HepG2 (cell line): ENCODE measurements around the gene GCN1. TPM values are rescaled to one million over a fixed set of nuclear protein-coding genes. Genes with fewer than 3 reads are reported as not detected.

Experiments
- AGO1 ChIP-seq: fragments of 200-400 bp; formaldehyde crosslinking; IDR thresholded peaks from 2 replicates; pipeline ENCODE4 v1.6.1; 2017; ENCODE audit warnings: mild to moderate bottlenecking, low read depth, low read length, moderate library complexity; ENCODE audit not compliant: poor library complexity, severe bottlenecking
- ELF3 ChIP-seq: IDR thresholded peaks from 2 replicates; pipeline ENCODE4 v1.6.1; 2016; ENCODE audit warnings: missing genetic modification reagents, missing compliant biosample characterization
- FOSL2 ChIP-seq: sonication (generic); formaldehyde crosslinking; IDR thresholded peaks from 2 replicates; pipeline ENCODE4 v1.4.0; 2020; ENCODE audit warnings: missing genetic modification reagents
- FOXA1 ChIP-seq, 2 experiments: fragments of 450-650 bp in 1 of 2; sonication (generic) in 1 of 2; formaldehyde crosslinking in 1 of 2; IDR thresholded peaks; 2 replicates each; pipeline versions ENCODE4 v1.4.0 to v1.6.1; 2016 to 2020; ENCODE audit warnings: missing genetic modification reagents in 1 of 2
- GABPB1 ChIP-seq: IDR thresholded peaks from 2 replicates; pipeline ENCODE4 v1.6.1; 2016; ENCODE audit warnings: mild to moderate bottlenecking, missing genetic modification reagents, moderate library complexity, missing compliant biosample characterization
- GFI1 ChIP-seq: sonication (generic); formaldehyde crosslinking; IDR thresholded peaks from 2 replicates; pipeline ENCODE4 v1.5.0; 2020; ENCODE audit warnings: missing genetic modification reagents, mild to moderate bottlenecking, borderline replicate concordance
- HDAC1 ChIP-seq: sonication (generic); formaldehyde crosslinking; IDR thresholded peaks from 2 replicates; pipeline ENCODE4 v1.5.1; 2020; ENCODE audit warnings: mild to moderate bottlenecking, missing genetic modification reagents
- HDAC6 ChIP-seq: fragments of 200-600 bp; sonication (generic); IDR thresholded peaks from 2 replicates; pipeline ENCODE4 v1.7.0; 2017; ENCODE audit warnings: mild to moderate bottlenecking, antibody characterized with exemption, low read length, low read depth
- HMG20A ChIP-seq: IDR thresholded peaks from 2 replicates; pipeline ENCODE4 v1.6.1; 2016; ENCODE audit warnings: borderline replicate concordance
- KDM2A ChIP-seq: sonication (generic); formaldehyde crosslinking; IDR thresholded peaks from 2 replicates; pipeline ENCODE4 v1.4.0; 2020; ENCODE audit warnings: low read depth, missing genetic modification reagents, borderline replicate concordance
- KLF6 ChIP-seq: IDR thresholded peaks from 2 replicates; pipeline ENCODE4 v1.8.0; 2016; ENCODE audit warnings: missing biosample characterization, missing genetic modification reagents
- MAFG ChIP-seq: sonication (generic); formaldehyde crosslinking; IDR thresholded peaks from 2 replicates; pipeline ENCODE4 v1.5.1; 2020; ENCODE audit warnings: mild to moderate bottlenecking, missing genetic modification reagents
- MBNL3 ChIP-seq: fragments of 250-450 bp; sonication (Bioruptor Pico); conservative IDR thresholded peaks from 2 replicates; pipeline ENCODE4 v1.8.0; 2022; ENCODE audit warnings: mild to moderate bottlenecking, inconsistent platforms
- PITX1 ChIP-seq: sonication (generic); formaldehyde crosslinking; IDR thresholded peaks from 2 replicates; pipeline ENCODE4 v1.5.1; 2020; ENCODE audit warnings: mild to moderate bottlenecking, missing genetic modification reagents
- RARA ChIP-seq: IDR thresholded peaks from 2 replicates; pipeline ENCODE4 v1.6.1; 2016; ENCODE audit warnings: missing genetic modification reagents, missing compliant biosample characterization
- RNF2 ChIP-seq: fragments of 450-650 bp; conservative IDR thresholded peaks from 2 replicates; pipeline ENCODE4 v1.6.1; 2016; ENCODE audit warnings: low read depth
- SALL1 ChIP-seq: sonication (generic); formaldehyde crosslinking; IDR thresholded peaks from 2 replicates; pipeline ENCODE4 v1.8.0; 2022; ENCODE audit warnings: mild to moderate bottlenecking, missing genetic modification reagents
- SNAPC2 ChIP-seq: sonication (generic); formaldehyde crosslinking; IDR thresholded peaks from 2 replicates; pipeline ENCODE4 v1.8.1; 2022; ENCODE audit warnings: mild to moderate bottlenecking, missing genetic modification reagents
- ZBTB38 ChIP-seq: sonication (generic); formaldehyde crosslinking; IDR thresholded peaks from 2 replicates; pipeline ENCODE4 v1.5.1; 2020; ENCODE audit warnings: mild to moderate bottlenecking, missing genetic modification reagents
- ZMYM3 ChIP-seq: sonication (generic); formaldehyde crosslinking; IDR thresholded peaks from 2 replicates; pipeline ENCODE4 v1.5.1; 2020; ENCODE audit warnings: mild to moderate bottlenecking, missing genetic modification reagents
- polyA plus RNA-seq, 8 experiments: library from polyadenylated mRNA; depleted of rRNA in 3 of 8; stranded (reverse) in 7 of 8; unstranded in 1 of 8; fragments of >200 nt; fragmentation: Illumina TruSeq in 4 of 8; extraction: Trizol in 4 of 8; gene quantifications; 2 replicates each; pipeline versions ENCODE4 v1.2.1 to v1.2.3, GENCODE V29; 2011 to 2016; ENCODE audit warnings: low read depth in 4 of 8, missing spikeins in 1 of 8, mixed read lengths in 1 of 8; ENCODE audit not compliant: insufficient read depth in 1 of 8
- total RNA-seq, 5 experiments: library from RNA; depleted of rRNA; stranded (reverse); fragments of >200 nt; fragmentation: Illumina TruSeq; extraction: Trizol; gene quantifications; 2 replicates each; pipeline ENCODE4 v1.2.3, GENCODE V29; 2016; ENCODE audit warnings: low read depth in 1 of 5
- TF ChIP-seq, protein P1 (sequence below): IDR thresholded peaks from 2 replicates; pipeline ENCODE4 v1.6.1; 2016
- TF ChIP-seq, protein P2 (sequence below): sonication (generic); formaldehyde crosslinking; IDR thresholded peaks from 2 replicates; pipeline ENCODE4 v1.4.0; 2020; ENCODE audit warnings: missing genetic modification reagents
- TF ChIP-seq, protein P3 (sequence below): sonication (generic); formaldehyde crosslinking; IDR thresholded peaks from 2 replicates; pipeline ENCODE4 v1.4.0; 2020; ENCODE audit warnings: missing genetic modification reagents

The GCN1 gene
- total and polyA plus RNA-seq, 2 of the 13 experiments (the other 11 are each of a cell fraction or from before 2014, with no cell fraction given), result 58.2 to 83.0 TPM

DNA sequence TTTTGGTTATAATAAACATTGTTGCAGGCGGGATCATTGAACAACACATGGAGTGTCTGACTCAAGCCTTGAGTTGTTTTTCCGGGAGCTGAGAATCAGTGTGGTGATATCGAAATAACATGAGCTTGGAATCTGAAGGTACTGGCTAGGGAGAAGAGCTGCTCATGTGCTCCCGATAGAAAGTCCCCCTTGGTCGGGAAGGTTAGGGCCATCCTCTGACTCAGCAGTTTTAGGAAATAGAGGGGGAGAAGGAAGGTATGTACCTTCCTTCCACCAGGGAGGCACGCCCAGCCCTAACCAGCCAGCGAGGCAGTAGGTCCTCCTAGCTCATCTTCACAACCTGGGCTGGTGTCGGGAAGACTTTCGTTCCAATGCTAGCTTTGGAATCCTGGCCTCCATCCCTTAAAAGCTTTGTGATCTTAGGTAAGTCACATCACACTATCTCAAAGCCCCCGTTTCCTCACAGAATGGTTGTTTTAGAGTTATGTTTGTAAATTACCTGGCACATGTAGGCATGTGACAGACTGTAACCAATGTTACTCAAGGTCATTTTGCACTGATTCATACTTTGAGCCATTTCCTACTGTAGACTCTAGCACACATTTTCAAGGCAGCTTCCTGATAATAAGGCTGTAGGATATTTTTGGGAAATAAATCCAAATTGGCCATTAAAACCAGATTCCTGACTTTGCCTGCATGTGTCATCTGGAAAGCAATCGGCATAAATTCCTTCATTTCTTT is 76.0 kb downstream of the GCN1 start (continued):
- TF ChIP-seq, protein P1, sequence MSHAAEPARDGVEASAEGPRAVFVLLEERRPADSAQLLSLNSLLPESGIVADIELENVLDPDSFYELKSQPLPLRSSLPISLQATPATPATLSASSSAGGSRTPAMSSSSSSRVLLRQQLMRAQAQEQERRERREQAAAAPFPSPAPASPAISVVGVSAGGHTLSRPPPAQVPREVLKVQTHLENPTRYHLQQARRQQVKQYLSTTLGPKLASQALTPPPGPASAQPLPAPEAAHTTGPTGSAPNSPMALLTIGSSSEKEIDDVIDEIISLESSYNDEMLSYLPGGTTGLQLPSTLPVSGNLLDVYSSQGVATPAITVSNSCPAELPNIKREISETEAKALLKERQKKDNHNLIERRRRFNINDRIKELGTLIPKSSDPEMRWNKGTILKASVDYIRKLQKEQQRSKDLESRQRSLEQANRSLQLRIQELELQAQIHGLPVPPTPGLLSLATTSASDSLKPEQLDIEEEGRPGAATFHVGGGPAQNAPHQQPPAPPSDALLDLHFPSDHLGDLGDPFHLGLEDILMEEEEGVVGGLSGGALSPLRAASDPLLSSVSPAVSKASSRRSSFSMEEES (CRISPR knock-in tag), result peak; percentile 31; the same call in 1 of the 2 replicates
- TF ChIP-seq PITX1 (CRISPR knock-in tag) (0 out of 2 replicates have a peak, but pooled peaks have one; percentile 36), SNAPC2 (no peak), SALL1 (CRISPR knock-in tag) (0 out of 2 replicates have a peak, but pooled peaks have one; percentile 25), KLF6 (CRISPR knock-in tag) (0 out of 2 replicates have a peak, but pooled peaks have one; percentile 23), GFI1 (peak; percentile 83), GABPB1 (CRISPR knock-in tag) (no peak), AGO1 (no peak), MAFG (peak; percentile 81), RARA (CRISPR knock-in tag) (0 out of 2 replicates have a peak, but pooled peaks have one; percentile 14), KDM2A (CRISPR knock-in tag) (0 out of 2 replicates have a peak, but pooled peaks have one; percentile 19), FOXA1 (IDR thresholded peaks at IDR 0.05) (no peak), FOXA1 (CRISPR knock-in tag; IDR thresholded peaks at IDR 0.05) (0 out of 2 replicates have a peak, but pooled peaks have one; percentile 21), HDAC6 (no peak), ZMYM3 (CRISPR knock-in tag) (0 out of 2 replicates have a peak, but pooled peaks have one; percentile 22), FOSL2 (CRISPR knock-in tag) (peak; percentile 46), ZBTB38 (peak; percentile 72; the same call in 1 of the 2 replicates), HDAC1 (CRISPR knock-in tag) (0 out of 2 replicates have a peak, but pooled peaks have one; percentile 16), ELF3 (CRISPR knock-in tag) (peak; percentile 47; the same call in 1 of the 2 replicates), RNF2 (0 out of 2 replicates have a peak, but pooled peaks have one; percentile 20), HMG20A (CRISPR knock-in tag) (peak; percentile 43; the same call in 1 of the 2 replicates), MBNL3 (no peak)
- TF ChIP-seq, protein P2, sequence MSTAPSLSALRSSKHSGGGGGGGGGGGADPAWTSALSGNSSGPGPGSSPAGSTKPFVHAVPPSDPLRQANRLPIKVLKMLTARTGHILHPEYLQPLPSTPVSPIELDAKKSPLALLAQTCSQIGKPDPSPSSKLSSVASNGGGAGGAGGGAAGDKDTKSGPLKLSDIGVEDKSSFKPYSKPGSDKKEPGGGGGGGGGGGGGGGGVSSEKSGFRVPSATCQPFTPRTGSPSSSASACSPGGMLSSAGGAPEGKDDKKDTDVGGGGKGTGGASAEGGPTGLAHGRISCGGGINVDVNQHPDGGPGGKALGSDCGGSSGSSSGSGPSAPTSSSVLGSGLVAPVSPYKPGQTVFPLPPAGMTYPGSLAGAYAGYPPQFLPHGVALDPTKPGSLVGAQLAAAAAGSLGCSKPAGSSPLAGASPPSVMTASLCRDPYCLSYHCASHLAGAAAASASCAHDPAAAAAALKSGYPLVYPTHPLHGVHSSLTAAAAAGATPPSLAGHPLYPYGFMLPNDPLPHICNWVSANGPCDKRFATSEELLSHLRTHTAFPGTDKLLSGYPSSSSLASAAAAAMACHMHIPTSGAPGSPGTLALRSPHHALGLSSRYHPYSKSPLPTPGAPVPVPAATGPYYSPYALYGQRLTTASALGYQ, result peak; percentile 36; the same call in 1 of the 2 replicates
- TF ChIP-seq, protein P3, sequence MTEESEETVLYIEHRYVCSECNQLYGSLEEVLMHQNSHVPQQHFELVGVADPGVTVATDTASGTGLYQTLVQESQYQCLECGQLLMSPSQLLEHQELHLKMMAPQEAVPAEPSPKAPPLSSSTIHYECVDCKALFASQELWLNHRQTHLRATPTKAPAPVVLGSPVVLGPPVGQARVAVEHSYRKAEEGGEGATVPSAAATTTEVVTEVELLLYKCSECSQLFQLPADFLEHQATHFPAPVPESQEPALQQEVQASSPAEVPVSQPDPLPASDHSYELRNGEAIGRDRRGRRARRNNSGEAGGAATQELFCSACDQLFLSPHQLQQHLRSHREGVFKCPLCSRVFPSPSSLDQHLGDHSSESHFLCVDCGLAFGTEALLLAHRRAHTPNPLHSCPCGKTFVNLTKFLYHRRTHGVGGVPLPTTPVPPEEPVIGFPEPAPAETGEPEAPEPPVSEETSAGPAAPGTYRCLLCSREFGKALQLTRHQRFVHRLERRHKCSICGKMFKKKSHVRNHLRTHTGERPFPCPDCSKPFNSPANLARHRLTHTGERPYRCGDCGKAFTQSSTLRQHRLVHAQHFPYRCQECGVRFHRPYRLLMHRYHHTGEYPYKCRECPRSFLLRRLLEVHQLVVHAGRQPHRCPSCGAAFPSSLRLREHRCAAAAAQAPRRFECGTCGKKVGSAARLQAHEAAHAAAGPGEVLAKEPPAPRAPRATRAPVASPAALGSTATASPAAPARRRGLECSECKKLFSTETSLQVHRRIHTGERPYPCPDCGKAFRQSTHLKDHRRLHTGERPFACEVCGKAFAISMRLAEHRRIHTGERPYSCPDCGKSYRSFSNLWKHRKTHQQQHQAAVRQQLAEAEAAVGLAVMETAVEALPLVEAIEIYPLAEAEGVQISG (CRISPR knock-in tag), result 0 out of 2 replicates have a peak, but pooled peaks have one; percentile 19
